Spleen (tissue), 7 donors: ENCODE measurements around the gene YWHAG.

Experiments
- POLR2A ChIP-seq, 3 donors: fragments of 450-650 bp; IDR thresholded peaks; one replicate each; pipeline ENCODE4 v1.5.1; 2017; ENCODE audit warnings: antibody characterized with exemption in 3 of 3, mild to moderate bottlenecking in 1 of 3
- POLR2AphosphoS5 ChIP-seq, 3 donors: sonication (generic); formaldehyde crosslinking; IDR thresholded peaks; one replicate each; pipeline ENCODE4 v1.5.1; 2017; ENCODE audit warnings: antibody characterized with exemption in 3 of 3
- TF ChIP-seq, protein P1 (sequence below), 11 experiments: fragments of 200-600 bp in 7 of 11; fragments of 450-650 bp in 4 of 11; sonication (generic) in 4 of 11; IDR thresholded peaks in 8 of 11; conservative IDR thresholded peaks in 3 of 11; 1 replicate in 7 of 11; 2 replicates in 4 of 11; pipeline versions ENCODE4 v1.4.0 to v1.8.0; 2016 to 2021; ENCODE audit warnings: antibody characterized with exemption in 11 of 11, inconsistent platforms in 4 of 11, mild to moderate bottlenecking in 1 of 11
- donor health status: DM: no; HTN: no; CAD: no; lungs with moderate emphysema.
- donor health status: DM: no; HTN: no; CAD: no.
- donor health status: DM: no; HTN: no; CAD: no.

DNA sequence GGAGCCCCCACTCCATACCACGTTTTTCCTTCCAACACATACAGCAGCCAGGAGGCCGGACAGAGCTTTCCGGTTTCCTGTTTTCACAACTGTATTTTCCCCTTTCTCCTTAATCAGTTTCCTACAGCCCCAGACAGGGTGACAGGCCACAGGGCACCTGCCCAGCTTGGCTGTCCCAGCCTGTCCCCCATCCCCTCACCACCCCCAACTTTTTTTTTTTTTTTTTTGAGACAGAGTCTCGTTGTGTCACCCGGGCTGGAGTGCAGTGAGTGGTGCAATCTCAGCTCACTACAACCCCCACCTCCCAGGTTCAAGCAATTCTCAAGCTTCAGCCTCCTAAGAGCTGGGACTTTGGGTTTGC lies 66.6 kb downstream of the YWHAG start:
- TF ChIP-seq, protein P1, sequence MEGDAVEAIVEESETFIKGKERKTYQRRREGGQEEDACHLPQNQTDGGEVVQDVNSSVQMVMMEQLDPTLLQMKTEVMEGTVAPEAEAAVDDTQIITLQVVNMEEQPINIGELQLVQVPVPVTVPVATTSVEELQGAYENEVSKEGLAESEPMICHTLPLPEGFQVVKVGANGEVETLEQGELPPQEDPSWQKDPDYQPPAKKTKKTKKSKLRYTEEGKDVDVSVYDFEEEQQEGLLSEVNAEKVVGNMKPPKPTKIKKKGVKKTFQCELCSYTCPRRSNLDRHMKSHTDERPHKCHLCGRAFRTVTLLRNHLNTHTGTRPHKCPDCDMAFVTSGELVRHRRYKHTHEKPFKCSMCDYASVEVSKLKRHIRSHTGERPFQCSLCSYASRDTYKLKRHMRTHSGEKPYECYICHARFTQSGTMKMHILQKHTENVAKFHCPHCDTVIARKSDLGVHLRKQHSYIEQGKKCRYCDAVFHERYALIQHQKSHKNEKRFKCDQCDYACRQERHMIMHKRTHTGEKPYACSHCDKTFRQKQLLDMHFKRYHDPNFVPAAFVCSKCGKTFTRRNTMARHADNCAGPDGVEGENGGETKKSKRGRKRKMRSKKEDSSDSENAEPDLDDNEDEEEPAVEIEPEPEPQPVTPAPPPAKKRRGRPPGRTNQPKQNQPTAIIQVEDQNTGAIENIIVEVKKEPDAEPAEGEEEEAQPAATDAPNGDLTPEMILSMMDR (IDR thresholded peaks at IDR 0.05 in 8 of 11, conservative IDR thresholded peaks at IDR 0.05 in 3 of 11), result no peak
- no peak for TF ChIP-seq POLR2A (IDR thresholded peaks at IDR 0.05)
- peak in 1 of 3 donors; percentile 1 for TF ChIP-seq POLR2AphosphoS5 (IDR thresholded peaks at IDR 0.05)
